ENCODE measurements around the gene CDC7.

Gene CDC7

DNA sequence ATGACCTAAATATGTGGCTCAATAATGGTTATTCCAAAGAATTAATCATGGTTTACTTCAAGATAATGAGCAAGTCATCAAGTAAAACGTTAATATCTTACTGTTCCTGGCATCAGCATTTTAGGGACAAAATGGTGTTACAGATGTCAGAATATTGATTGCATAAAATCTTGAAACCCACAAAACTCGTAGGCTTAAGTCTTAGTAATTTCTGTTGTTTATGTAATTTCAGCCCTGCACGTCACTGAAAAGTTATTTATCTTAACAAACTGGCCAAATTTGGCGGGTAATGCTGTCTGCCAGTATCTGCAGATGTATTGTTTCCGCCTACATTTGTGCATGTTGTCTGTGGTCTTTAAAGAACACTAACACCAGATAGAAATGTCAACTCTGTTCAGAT is 25.8 kb downstream of the CDC7 start:
- Histone ChIP-seq H3K36me3 (0 out of 2 replicates have a peak, but pooled peaks cover 7% of the 10 kb centered on the region), H3K9me3 (ENCODE audit: severe bottlenecking) (no peaks in the 10 kb centered on the region), H3K27me3 (ENCODE audit: insufficient read depth, low read depth, severe bottlenecking) (no peaks in the 10 kb centered on the region), H3K4me3 (ENCODE audit: low read depth, low read length) (no peak overlapping the region), H3K27ac (no peak overlapping the region)
- TF ChIP-seq, protein P1, sequence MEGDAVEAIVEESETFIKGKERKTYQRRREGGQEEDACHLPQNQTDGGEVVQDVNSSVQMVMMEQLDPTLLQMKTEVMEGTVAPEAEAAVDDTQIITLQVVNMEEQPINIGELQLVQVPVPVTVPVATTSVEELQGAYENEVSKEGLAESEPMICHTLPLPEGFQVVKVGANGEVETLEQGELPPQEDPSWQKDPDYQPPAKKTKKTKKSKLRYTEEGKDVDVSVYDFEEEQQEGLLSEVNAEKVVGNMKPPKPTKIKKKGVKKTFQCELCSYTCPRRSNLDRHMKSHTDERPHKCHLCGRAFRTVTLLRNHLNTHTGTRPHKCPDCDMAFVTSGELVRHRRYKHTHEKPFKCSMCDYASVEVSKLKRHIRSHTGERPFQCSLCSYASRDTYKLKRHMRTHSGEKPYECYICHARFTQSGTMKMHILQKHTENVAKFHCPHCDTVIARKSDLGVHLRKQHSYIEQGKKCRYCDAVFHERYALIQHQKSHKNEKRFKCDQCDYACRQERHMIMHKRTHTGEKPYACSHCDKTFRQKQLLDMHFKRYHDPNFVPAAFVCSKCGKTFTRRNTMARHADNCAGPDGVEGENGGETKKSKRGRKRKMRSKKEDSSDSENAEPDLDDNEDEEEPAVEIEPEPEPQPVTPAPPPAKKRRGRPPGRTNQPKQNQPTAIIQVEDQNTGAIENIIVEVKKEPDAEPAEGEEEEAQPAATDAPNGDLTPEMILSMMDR (IDR thresholded peaks at IDR 0.05; ENCODE audit: low read depth, low read length) = no peak
- no peak for DNase-seq

DNA sequence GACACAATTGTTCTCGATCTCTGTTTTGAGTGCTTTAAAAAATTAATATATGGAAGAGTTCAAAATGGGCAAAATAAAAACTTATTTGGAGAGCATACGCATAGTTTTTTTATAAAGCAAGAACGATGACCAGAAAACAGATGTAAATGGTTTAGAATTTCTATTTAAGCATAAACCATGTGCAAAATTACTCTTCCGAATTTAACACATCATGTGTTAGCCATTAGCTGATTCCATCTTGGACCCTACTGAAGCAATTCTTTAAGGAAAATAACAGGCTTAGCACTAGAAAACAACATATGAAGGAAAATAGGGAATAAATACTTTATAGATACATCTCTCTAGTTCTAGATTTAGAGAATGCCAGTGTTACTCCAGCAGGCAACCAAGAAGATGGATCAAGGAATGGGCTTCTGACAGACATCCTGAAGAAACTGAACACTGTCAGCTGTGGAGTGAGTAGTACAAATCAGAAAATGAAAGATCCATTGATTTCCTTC is 26.7 kb downstream of the CDC7 start:
- TF ChIP-seq, protein P1 (IDR thresholded peaks at IDR 0.05; ENCODE audit: low read depth, low read length) = no peak
- H3K27ac ChIP-seq = no peak overlapping the region
- 0 out of 2 replicates have a peak, but pooled peaks cover 7% of the 10 kb centered on the region for H3K36me3 ChIP-seq
- no peak for DNase-seq
- H3K9me3 ChIP-seq (ENCODE audit: severe bottlenecking) = no peaks in the 10 kb centered on the region
- H3K4me3 ChIP-seq (ENCODE audit: low read depth, low read length) = no peak overlapping the region
- H3K27me3 ChIP-seq (ENCODE audit: insufficient read depth, low read depth, severe bottlenecking) = no peaks in the 10 kb centered on the region

DNA sequence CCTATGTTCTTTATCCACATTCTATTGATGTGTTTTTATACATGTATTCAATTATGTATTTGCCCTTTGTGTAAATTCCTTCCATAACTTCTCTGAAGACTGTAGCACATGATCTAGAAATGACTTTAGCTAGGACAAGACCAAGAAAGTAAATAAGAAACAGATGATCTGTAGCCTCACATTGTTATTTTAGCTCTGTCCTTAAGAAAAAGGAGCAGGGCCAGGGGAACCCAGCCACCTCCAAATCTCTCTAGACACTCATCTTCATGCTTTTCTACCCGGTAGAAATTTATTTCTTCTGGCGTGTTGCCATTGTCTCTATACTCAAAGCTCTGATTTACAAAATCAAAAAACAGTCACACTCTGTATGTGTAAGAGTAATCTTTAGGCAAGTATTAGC is 27.1 kb downstream of the CDC7 start:
- 0 out of 2 replicates have a peak, but pooled peaks cover 7% of the 10 kb centered on the region for H3K36me3 ChIP-seq
- no peaks in the 10 kb centered on the region for H3K9me3 ChIP-seq (ENCODE audit: severe bottlenecking)
- TF ChIP-seq, protein P1 (IDR thresholded peaks at IDR 0.05; ENCODE audit: low read depth, low read length) = no peak
- DNase-seq = no peak
- no peaks in the 10 kb centered on the region for H3K27me3 ChIP-seq (ENCODE audit: insufficient read depth, low read depth, severe bottlenecking)
- H3K4me3 ChIP-seq (ENCODE audit: low read depth, low read length) = no peak overlapping the region
- H3K27ac ChIP-seq = no peak overlapping the region

DNA sequence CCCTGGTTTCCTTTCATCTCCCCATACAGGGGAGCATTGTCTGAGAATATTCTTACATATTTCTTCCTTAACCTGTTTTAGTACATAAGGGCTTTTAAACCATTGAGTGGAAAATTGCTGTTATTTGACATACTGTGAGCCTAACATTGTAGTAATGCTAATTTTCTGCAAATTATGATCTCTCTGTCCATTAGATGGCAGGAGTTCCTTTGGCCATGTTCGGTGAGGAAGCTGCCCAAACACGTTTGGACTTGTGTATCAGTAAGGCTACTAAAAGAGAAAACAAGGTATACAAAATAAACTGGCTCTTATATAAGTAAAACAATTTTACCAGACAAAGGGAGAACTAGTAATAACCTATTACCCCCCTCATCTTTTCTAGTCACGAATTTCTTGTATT is 29.2 kb downstream of the CDC7 start:
- no peaks in the 10 kb centered on the region for H3K36me3 ChIP-seq
- DNase-seq = no peak
- TF ChIP-seq, protein P1 (IDR thresholded peaks at IDR 0.05; ENCODE audit: low read depth, low read length) = no peak
- H3K9me3 ChIP-seq (ENCODE audit: severe bottlenecking) = no peaks in the 10 kb centered on the region
- H3K27ac ChIP-seq = no peak overlapping the region
- H3K4me3 ChIP-seq (ENCODE audit: low read depth, low read length) = no peak overlapping the region
- no peaks in the 10 kb centered on the region for H3K27me3 ChIP-seq (ENCODE audit: insufficient read depth, low read depth, severe bottlenecking)

DNA sequence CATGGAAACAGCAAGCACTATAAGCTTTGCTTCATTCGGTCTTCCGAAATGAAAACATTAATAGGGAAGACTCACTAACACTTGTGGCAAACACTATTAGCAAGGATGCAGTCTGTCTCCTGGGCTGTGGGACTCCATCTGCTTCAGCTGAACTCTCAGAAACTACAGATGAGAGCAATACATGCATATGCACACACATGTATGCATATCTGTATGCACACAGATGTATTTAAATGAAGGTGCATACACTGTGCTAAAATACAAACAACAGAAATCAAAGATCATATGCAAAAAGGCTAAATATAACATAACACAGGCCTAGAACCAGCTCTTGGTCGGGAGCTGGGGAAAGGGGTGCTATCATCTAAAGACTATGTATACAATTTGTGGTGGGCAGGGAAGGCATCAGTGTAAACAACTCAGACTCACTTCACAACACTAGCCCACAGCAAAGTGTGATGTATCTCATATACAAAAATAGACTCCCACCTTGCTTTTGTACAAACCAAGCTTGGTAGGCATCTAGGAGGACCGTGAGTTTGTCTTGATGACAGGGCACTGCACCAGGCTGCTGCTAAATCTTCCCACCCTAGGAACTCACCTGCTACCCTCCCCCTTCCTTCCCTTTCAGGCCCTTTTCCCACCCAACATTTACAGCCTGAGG is 32.8 kb downstream of the CDC7 start:
- no peak for DNase-seq
- Histone ChIP-seq H3K36me3 (no peaks in the 10 kb centered on the region), H3K27me3 (ENCODE audit: insufficient read depth, low read depth, severe bottlenecking) (no peaks in the 10 kb centered on the region), H3K9me3 (ENCODE audit: severe bottlenecking) (no peaks in the 10 kb centered on the region), H3K4me3 (ENCODE audit: low read depth, low read length) (no peak overlapping the region), H3K27ac (no peak overlapping the region)
- TF ChIP-seq, protein P1 (IDR thresholded peaks at IDR 0.05; ENCODE audit: low read depth, low read length) = no peak

DNA sequence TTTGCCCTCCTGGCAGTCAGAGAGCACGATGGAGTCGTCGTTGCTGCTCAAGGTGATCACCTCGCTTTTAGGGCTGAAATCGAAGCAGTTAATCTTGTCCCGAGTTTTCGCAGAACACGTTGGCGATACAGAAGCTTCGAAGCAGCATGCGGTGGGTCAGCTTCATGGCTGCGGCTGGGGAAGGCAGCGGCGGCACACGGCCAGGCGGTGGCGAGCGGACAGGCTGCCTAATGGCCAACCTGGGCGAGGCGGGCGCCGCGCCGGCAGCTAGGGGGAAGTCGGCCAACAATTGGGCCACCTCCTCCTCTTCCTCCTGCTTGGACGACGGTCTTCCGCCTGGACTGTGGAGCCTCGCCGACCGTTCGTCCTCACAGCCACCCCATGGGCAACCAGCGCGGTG is 34.8 kb downstream of the CDC7 start:
- TF ChIP-seq, protein P1 (IDR thresholded peaks at IDR 0.05; ENCODE audit: low read depth, low read length) = no peak
- DNase-seq = no peak
- H3K36me3 ChIP-seq = no peaks in the 10 kb centered on the region

More for the DNA sequence above, 34.8 kb downstream of the CDC7 start:
- Histone ChIP-seq H3K4me3 (ENCODE audit: low read depth, low read length) (no peak overlapping the region), H3K27me3 (ENCODE audit: insufficient read depth, low read depth, severe bottlenecking) (no peaks in the 10 kb centered on the region), H3K27ac (no peak overlapping the region), H3K9me3 (ENCODE audit: severe bottlenecking) (no peaks in the 10 kb centered on the region)

All from WERI-Rb-1 (cell line).